ENCODE data around the gene AREG.

- no peak for TF ChIP-seq CTCF (IDR thresholded peaks at IDR 0.05; ENCODE audit: low read depth, low read length)
- TF ChIP-seq POLR2A (IDR thresholded peaks at IDR 0.05; ENCODE audit: extremely low read depth, insufficient read length): no peak
- no peak for TF ChIP-seq MAX (IDR thresholded peaks at IDR 0.05; ENCODE audit: low read depth, low read length)
- TF ChIP-seq MYC (IDR thresholded peaks at IDR 0.05; ENCODE audit: low read depth, low read length): no peak
Observed at GRCh38 chr4:74479009-74479408, 34.1 kb downstream of the AREG start.

All from NB4 (cell line).